Pancreas (tissue), 10 donors: ENCODE data around the gene OSBPL10. TPM values are rescaled to one million over a fixed set of nuclear protein-coding genes. Genes with fewer than 3 reads are reported as not detected.
A peak's percentile ranks its signal among the peaks of the same experiment; 100 is the strongest.

ENCODE experiments used
- ATAC-seq, 4 donors: fragments of 200-7000 bp; cut with Tn5 transposase; one replicate each; pipeline versions ENCODE4 v1.8.0 to v1.9.1; 2020; ENCODE audit warnings: mild to moderate bottlenecking in 4 of 4, moderate library complexity in 4 of 4
- DNase-seq, 6 donors: peaks; one replicate each; pipeline ENCODE4 v3.0.0-alpha.2; 2020
- FAIRE-seq: peaks from 2 replicates; lab custom pipeline; 2012; peaks lifted over from hg19 to GRCh38; lab: Jason Lieb, UNC
- H3K27ac ChIP-seq, 4 donors: fragments of 200-600 bp; sonication (generic); 1 replicate in 3 of 4; 2 replicates in 1 of 4; pipeline versions ENCODE4 v1.5.0 to v1.8.0; 2020
- H3K27me3 ChIP-seq, 4 donors: fragments of 200-600 bp; one replicate each; pipeline ENCODE4 v1.8.0; 2021
- H3K36me3 ChIP-seq, 3 donors: fragments of 200-600 bp; sonication (generic) in 1 of 3; one replicate each; pipeline versions ENCODE4 v1.5.0 to v1.8.0; 2020 to 2021
- H3K4me1 ChIP-seq, 3 donors: fragments of 200-600 bp; one replicate each; pipeline ENCODE4 v1.8.0; 2021
- H3K4me3 ChIP-seq, 4 donors: fragments of 200-600 bp; sonication (generic) in 2 of 4; one replicate each; pipeline versions ENCODE4 v1.5.0 to v1.8.0; 2020 to 2021
- H3K9me3 ChIP-seq, 4 donors: fragments of 200-600 bp; one replicate each; pipeline ENCODE4 v1.8.0; 2021
- CTCF ChIP-seq, 4 donors: fragments of 200-600 bp; sonication (generic) in 3 of 4; IDR thresholded peaks; one replicate each; pipeline versions ENCODE4 v1.5.0 to v1.8.0; 2021; ENCODE audit warnings: antibody characterized with exemption in 4 of 4
- WGBS, 2 donors: extraction: QIAGEN DNeasy Blood & Tissue Kit; methylation state at CpG; one replicate each; pipeline ENCODE4 v1.1.7; 2013; 5-methylcytosine and 5-hydroxymethylcytosine counted together
- intact Hi-C, 3 donors: fragments of 100-400 bp; cut with DNase I; formaldehyde crosslinking; loops; one replicate each; pipeline versions ENCODE4 v1.11.1 to v1.14.2; 2022
- polyA plus RNA-seq, 2 donors: library from polyadenylated mRNA; stranded (reverse); fragments of 200-250 nt; gene quantifications; one replicate each; pipeline ENCODE4 v1.2.3, GENCODE V29; 2013
- total RNA-seq, 6 donors: library from RNA; stranded (reverse); fragmentation: NEBNext Ultra II Directional in 4 of 6; extraction: Animal tissue kit (Norgen Biotek cat#: 25700) in 4 of 6; gene quantifications; one replicate each; pipeline versions ENCODE4 v1.2.1 to v1.2.4, GENCODE V29; 2021 to 2023
- donor health status: healthy with polysubstance abuse.
- donor health status: DM: no; HTN: no; CAD: no; lungs with moderate emphysema.
- donor health status: DM: no; HTN: no; CAD: no.
- donor health status: control.
- donor health status: control.
- donor health status: Bipolar disorder and iron deficiency.
- donor health status: DM: yes; HTN: yes; CAD: no.
- donor health status: DM: no; HTN: no; CAD: no.
- donor health status: DM: no; HTN: no; CAD: no.
- donor health status: DM: yes; HTN: yes; CAD: no.

Gene OSBPL10
- total and polyA plus RNA-seq, 8 donors, result 0.57 to 4.0 (median 2.2) TPM

DNA sequence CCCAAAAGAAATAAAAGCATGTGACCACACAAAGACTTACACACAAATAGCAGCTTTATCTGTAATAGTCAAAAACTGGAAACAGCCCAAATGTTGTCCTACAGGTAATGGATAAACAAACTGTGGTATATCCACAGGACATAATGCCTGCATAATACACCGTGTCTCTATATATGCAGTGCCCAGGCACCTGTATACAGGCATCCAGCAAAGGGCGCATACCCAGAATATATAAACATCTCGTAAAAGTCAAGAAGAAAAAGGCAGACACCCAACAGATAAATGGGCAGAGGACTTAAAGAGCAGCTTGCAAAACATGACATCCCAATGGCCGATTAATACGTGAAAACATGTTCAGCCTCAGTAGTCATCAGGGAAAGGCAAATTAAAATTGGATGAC, 7.2 kb downstream of the OSBPL10 start:
- FAIRE-seq (no peak), DNase-seq (no peak), ATAC-seq (no peak)
- Histone ChIP-seq H3K27ac (no peak overlapping the region), H3K4me1 (no peaks in the 10 kb centered on the region), H3K9me3 (no peaks in the 10 kb centered on the region), H3K36me3 (no peaks in the 10 kb centered on the region), H3K27me3 (no peaks in the 10 kb centered on the region), H3K4me3 (no peak overlapping the region)
- WGBS, 2 donors, result 93 to 94% methylated on average over 5 of the region's 5 CpGs
- intact Hi-C loops, result no loop called here
- TF ChIP-seq CTCF (IDR thresholded peaks at IDR 0.05), result no peak

- Histone ChIP-seq H3K36me3 (no peaks in the 10 kb centered on the region), H3K4me1 (no peaks in the 10 kb centered on the region), H3K27ac (no peak overlapping the region), H3K27me3 (no peaks in the 10 kb centered on the region), H3K4me3 (no peak overlapping the region), H3K9me3 (no peaks in the 10 kb centered on the region)
- intact Hi-C loops, result no loop called here
- WGBS, 2 donors, result 73 to 84% methylated on average over 4 of the region's 4 CpGs
- no peak for DNase-seq
- no peak for ATAC-seq
- no peak for TF ChIP-seq CTCF (IDR thresholded peaks at IDR 0.05)
- no peak for FAIRE-seq
These were observed 8.0 kb downstream of the OSBPL10 start for GRCh38 chr3:31973081-31973480.

DNA sequence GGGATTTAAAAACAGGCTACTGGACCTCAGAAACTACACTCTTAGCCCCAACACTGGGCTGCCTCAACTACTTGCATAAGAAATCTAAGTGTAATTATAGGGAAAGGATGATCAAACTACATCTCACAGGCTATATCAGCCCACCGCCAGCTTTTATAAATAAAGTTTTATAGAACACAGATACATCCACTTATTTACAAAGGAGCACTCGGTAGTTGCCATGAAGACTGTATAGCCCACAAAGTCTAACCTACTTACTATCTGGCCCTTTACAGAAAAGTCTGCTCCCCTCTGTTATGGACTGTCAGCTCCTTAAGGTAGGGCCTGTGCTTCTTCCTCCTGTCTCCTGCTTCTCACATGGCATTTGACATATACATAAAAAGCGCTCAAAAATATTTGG, 9.5 kb downstream of the OSBPL10 start:
- Histone ChIP-seq H3K27ac (no peak overlapping the region), H3K27me3 (no peaks in the 10 kb centered on the region), H3K4me1 (no peaks in the 10 kb centered on the region), H3K4me3 (no peak overlapping the region), H3K36me3 (no peaks in the 10 kb centered on the region), H3K9me3 (no peaks in the 10 kb centered on the region)
- intact Hi-C loops, result no loop called here
- FAIRE-seq, result no peak
- TF ChIP-seq CTCF (IDR thresholded peaks at IDR 0.05), result no peak
- 98% methylated on average over 3 of the region's 3 CpGs for WGBS, 2 donors
- DNase-seq, result no peak
- ATAC-seq, result no peak

DNA sequence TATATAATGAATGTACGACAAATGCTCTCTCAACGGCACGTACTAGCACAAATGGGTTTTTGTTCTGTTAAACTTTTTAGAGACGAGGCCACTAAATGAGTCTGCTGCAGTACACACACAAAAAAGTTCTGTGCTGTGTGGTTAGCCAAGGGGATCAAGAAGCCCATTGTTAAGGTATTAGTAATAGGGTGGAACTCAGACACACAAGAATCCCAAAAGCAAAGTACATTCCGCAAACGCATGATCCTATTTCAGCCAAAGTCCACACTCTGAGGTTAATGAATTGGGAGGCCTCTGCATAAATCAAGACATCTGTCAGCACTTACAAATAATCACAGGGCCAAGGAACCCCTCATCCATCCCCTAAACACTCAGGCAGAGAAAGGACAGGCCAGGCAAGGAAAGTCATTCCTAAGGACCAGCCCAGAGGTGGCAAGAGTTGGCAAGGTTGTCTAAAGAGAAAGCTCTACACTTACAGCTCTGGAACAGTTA, 12.1 kb downstream of the OSBPL10 start:
- TF ChIP-seq CTCF (IDR thresholded peaks at IDR 0.05), result no peak
- peak in 2 of 4 donors; percentile 26 to 60 for ATAC-seq
- H3K9me3 ChIP-seq, result no peaks in the 10 kb centered on the region
- intact Hi-C loops, result no loop called here
- WGBS, 2 donors, result 81 to 82% methylated on average over 6 of the region's 6 CpGs
- H3K4me3 ChIP-seq, result no peak overlapping the region
- no peak for DNase-seq
- no peaks in the 10 kb centered on the region for H3K27me3 ChIP-seq
- no peak overlapping the region for H3K27ac ChIP-seq
- no peak for FAIRE-seq
- no peaks in the 10 kb centered on the region for H3K4me1 ChIP-seq
- H3K36me3 ChIP-seq, result no peaks in the 10 kb centered on the region

- no peaks in the 10 kb centered on the region for H3K36me3 ChIP-seq
- intact Hi-C loops, result no loop called here
- FAIRE-seq (no peak), DNase-seq (no peak), ATAC-seq (peak in 1 of 4 donors; percentile 13)
- WGBS, 2 donors, result 82% methylated on average over 2 of the region's 2 CpGs
- H3K27ac ChIP-seq, result no peak overlapping the region
- H3K4me1 ChIP-seq, result no peaks in the 10 kb centered on the region
- H3K27me3 ChIP-seq, result no peaks in the 10 kb centered on the region
- no peaks in the 10 kb centered on the region for H3K9me3 ChIP-seq
- TF ChIP-seq CTCF (IDR thresholded peaks at IDR 0.05), result no peak
- no peak overlapping the region for H3K4me3 ChIP-seq
These were observed 12.6 kb downstream of the OSBPL10 start for GRCh38 chr3:31968369-31968926.
